DLD1 (cell line): ENCODE results near the gene TRPV5.
"Not testable (repeated sequence)": the region's sequence is repeated elsewhere in the genome, so short reads cannot be mapped to it uniquely, and the experiment has no call there.

Source experiments
- in situ Hi-C: cut with HindIII; loops from 2 replicates; pipeline ENCODE4 v1.10.0; 2017; ENCODE audit warnings: low sequenced_read_pairs

Gene TRPV5

GRCh38 chr7:142933624-142934023 is at the start of gene TRPV5:
Gene TRPV5, minus strand, starts transcription at chr7:142933746. Its CDS starts 287 bp downstream, at chr7:142933459.
- in situ Hi-C loops = no loop called here

DNA sequence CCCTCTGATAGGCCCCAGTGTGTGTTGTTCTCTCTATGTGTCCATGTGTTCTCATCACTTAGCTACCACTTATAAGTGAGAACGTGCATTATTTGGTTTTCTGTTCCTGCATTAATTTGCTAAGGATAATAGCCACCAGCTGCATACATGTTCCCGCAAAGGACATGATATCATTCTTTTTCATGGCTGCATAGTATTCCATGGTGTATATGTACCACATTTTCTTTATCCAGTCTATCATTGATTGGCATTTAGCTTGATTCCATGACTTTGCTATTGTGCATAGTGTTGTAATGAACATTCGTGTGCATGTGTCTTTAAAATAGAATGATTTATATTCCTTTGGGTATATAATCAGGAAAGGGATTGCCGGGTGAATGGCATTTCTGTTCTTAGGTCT is 44.9 kb upstream of the TRPV5 start:
- in situ Hi-C loops = not testable (repeated sequence)

- in situ Hi-C loops = no loop called here
These were observed 41.1 kb upstream of the TRPV5 start for GRCh38 chr7:142974626-142975025.

GRCh38 chr7:142969183-142969582 is 35.6 kb upstream of the TRPV5 start:
- in situ Hi-C loops = no loop called here

- in situ Hi-C loops = no loop called here
These were observed 34.7 kb upstream of the TRPV5 start for GRCh38 chr7:142968229-142968628.

GRCh38 chr7:142964502-142965246 is 31.1 kb upstream of the TRPV5 start:
- in situ Hi-C loops = no loop called here

- in situ Hi-C loops = no loop called here
These were observed 30.4 kb upstream of the TRPV5 start for GRCh38 chr7:142963993-142964392.

DNA sequence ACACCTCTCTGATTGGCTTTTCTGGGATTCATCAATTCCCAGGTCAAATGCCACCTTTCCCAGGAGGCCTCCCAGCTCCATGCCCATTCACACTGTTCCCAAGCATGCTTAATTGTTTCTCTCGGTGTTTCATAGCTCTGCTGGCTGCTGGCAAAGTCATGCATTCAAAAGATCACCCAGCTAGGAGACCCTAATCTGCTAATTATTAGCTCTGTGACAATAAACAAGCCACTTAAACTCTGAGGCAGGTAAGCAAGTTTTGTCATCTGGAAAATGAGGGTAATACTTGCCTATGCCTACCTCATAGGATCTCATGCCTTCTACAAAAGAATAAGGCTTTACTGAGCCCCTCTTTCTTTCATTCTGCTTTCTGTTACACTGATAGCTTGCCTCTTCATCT is 29.4 kb upstream of the TRPV5 start:
- in situ Hi-C loops = no loop called here

DNA sequence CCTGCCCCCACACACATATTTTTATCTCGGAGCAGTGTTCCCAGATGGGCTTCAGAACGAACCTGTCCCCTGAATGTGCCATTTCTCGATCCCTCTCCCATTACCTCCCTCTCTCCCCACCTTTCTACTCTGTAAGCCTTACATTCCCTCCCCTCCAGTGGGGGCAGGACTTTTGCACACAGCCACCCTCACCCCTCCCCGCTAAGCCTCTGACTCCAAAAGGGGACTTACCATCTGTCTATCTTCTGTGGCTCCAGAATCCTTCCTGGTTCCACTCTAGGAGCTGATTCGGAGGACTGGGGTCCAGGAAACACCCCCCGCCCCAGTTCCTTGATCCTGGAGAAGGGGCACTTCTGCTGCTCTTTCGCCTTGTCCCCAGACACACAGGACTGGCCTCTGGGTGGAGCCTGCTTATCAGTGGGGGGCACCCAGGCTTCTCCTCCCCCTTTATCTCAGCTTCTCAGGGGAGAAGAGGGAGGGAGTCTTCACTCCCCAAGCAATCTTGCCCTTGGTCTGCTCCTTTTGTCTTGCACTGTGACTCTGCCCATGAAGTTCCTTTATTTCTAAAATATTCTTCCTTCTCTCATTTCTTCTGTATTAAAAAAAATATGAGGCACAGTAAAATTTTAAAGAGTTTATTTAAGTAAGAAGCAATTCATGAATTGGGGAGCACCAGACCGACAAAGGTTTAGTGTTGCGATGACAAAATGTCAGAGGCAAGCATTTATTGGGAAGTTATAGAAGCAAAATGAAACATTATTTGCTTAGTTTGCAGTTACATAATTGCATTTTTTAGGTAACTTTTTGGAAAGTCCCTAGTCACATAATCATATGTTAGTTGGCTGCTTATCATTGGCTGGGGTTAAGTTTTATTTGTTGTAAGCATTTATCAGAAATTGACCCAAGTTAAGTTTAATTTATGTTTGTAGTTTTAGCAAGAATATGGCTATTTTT is 28.7 kb upstream of the TRPV5 start, which contains the start of gene KEL:
Gene KEL, minus strand, starts transcription at position 391 of the 954 bp plus-strand sequence. Its CDS starts 157 bp downstream, at position 234.
- in situ Hi-C loops = no loop called here

GRCh38 chr7:142961595-142961972 is 28.0 kb upstream of the TRPV5 start:
- in situ Hi-C loops = no loop called here

DNA sequence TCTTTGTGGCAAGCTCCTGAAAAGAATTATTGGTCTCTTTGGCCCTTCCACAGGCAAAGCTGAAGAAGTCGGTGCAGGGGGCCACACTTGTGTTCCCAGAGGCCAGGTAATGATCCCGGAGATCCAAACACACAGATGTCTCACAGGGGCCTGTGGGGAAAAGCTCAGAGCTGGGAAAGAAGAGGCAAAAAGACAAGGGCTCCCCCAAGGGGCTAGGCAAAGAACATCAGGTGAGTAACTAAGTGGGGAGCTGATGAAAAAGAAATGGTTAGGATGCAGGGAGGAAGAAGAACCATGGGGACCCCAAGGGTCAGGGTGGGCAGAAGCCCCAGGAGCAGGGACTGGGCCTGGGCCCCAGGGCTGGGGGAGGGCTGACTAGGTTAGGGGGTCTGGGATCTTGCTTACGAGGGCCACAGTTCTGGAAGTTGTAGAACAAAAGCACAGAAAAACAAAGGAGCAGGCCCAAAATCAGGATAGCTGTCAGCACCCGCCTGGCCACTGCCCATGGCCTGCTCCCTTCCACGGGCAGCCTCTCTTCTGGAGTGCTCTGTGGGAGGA is 27.5 kb upstream of the TRPV5 start:
- in situ Hi-C loops = no loop called here

DNA sequence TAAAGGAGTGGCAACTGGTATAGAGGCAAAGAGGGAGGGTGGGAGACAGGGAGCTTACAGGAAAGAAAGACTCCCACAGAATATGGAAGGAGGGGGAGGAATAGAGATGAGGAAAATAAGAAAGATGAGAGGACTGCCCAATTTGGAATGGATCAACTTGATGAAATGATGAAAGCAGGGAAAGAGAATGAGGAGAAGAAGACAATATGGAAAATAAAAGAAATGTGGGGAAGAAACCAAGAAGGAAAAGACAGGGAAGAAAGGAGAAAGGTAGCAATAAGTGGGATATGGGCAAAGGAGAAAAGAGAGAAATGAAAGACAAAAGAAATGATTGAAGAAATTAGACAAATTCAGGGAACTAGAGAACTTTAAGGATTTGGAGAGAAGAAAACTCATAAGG is 25.7 kb upstream of the TRPV5 start:
- in situ Hi-C loops = no loop called here

GRCh38 chr7:142957723-142958122 is 24.2 kb upstream of the TRPV5 start:
- in situ Hi-C loops = no loop called here

GRCh38 chr7:142956951-142957623 is 23.5 kb upstream of the TRPV5 start:
- in situ Hi-C loops = no loop called here

DNA sequence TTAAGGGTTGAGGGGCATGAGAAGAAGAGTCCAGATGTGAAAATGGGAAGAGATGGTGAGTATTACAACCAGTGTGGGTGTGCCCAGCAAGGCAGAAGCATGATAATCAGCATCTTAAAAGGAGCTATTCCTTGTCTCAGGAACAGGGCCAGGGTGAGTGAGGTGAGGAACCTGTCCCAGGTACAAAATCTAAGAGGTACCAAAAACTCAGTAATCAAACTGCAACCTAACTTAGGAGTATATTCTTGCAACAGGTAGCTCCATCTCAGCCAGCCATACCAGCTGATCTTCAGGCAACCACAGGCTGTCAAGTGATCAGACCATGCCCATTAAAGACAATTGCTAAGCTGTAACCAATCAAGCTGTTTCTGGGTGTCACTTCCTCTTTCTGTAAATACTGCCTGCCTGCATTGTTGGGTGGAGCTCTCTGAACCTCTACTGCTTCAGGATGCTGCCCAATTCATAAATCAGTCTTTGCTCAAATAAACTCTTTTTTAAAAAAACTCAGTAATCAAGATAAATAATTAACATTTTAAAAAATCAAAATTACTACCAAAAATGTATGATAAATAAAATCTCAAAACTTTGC is 21.2 kb upstream of the TRPV5 start:
- in situ Hi-C loops = no loop called here

DNA sequence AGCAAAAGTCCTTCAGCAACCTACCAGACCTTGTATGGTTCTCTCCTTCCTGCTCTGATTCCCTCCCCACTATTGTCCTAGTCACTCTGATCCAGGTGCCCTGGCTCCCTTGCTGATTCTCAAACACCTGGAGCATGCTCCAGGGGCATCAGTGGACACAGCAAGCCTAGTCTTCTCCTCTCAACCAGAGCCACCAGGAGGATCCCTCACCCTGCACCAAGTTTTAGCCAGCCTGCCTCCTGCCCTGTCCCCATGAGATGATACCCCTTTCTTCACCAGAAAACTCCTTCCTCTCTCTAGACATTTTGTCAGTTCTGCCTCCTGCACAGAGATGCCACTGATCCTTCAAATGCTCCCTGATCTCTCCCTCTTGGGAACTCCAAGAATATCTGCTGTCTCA is 16.7 kb upstream of the TRPV5 start:
- in situ Hi-C loops = no loop called here

- in situ Hi-C loops = no loop called here
These were observed 15.1 kb upstream of the TRPV5 start for GRCh38 chr7:142948603-142949002.

DNA sequence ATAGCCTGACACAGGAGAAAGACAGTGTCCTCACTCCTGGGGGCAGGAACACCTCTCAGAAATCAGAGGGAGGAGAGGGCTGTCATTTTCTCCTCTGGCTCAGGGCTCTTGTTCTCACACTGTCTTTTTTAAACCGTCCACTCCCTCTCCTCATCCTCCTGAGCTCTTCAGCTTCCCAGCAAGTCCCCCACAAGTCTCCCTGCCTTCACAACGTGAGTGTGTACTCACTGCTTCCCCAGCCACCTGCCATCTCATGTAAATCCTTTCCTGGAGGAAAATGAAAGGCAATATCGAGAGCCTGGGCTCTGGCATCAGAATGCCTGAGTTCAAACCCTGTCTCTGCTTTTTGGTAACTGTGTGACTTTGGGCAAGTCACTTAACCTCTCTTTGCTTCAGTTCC is 11.5 kb upstream of the TRPV5 start:
- in situ Hi-C loops = no loop called here

DNA sequence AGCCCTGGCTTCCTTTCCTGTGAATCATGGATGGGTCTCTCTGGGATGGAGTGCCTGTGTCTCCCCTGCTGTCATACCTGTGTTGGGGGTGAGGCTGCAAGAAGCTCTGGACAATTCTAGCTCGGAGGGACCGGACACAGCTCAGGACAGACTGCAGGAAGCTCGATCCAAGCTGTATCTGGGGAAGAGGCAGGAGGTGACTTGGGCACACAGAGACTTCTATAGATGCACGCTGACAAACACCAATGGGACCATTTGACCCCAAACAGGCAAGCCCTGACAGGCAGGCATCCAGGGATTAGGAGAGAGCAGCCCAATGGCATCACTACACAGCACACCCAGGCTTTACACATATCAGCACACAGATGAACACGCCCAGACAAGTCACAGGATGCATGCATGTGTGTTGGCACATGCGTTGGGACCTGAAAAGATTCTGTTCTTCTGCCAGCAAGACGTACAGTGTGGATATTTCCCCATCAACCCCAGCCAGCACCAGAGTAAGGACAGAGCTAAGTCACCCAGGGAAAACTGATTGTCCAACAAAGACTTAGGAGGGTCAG is 10.2 kb upstream of the TRPV5 start:
- in situ Hi-C loops = no loop called here

GRCh38 chr7:142942746-142943145 is 9.2 kb upstream of the TRPV5 start:
- in situ Hi-C loops = no loop called here
